Measurements from ENCODE around the gene UBXN2A. TPM values are rescaled to one million over a fixed set of nuclear protein-coding genes. Genes with fewer than 3 reads are reported as not detected.
"Not testable (repeated sequence)": the region's sequence is repeated elsewhere in the genome, so short reads cannot be mapped to it uniquely, and the experiment has no call there.

The UBXN2A gene
- total RNA-seq, 1 donor from 2014 or later, result 20.0 TPM

GRCh38 chr2:24010477-24011249 is 70.4 kb downstream of the UBXN2A start:
- Mint-ChIP-seq H3K4me3 (ENCODE audit: unreplicated experiment) (no peak overlapping the region), H3K27me3 (ENCODE audit: unreplicated experiment) (peaks cover 14% of the 10 kb centered on the region), H3K27ac (ENCODE audit: unreplicated experiment) (no peak overlapping the region), H3K36me3 (ENCODE audit: unreplicated experiment) (no peaks in the 10 kb centered on the region), H3K4me1 (ENCODE audit: low read depth, unreplicated experiment) (no peaks in the 10 kb centered on the region), H3K9me3 (ENCODE audit: unreplicated experiment) (peaks cover 8% of the 10 kb centered on the region)
- no peak for TF ChIP-seq CTCF (IDR thresholded peaks at IDR 0.05; ENCODE audit: partially characterized antibody, unreplicated experiment)
- DNase-seq, result peak; percentile 28

DNA sequence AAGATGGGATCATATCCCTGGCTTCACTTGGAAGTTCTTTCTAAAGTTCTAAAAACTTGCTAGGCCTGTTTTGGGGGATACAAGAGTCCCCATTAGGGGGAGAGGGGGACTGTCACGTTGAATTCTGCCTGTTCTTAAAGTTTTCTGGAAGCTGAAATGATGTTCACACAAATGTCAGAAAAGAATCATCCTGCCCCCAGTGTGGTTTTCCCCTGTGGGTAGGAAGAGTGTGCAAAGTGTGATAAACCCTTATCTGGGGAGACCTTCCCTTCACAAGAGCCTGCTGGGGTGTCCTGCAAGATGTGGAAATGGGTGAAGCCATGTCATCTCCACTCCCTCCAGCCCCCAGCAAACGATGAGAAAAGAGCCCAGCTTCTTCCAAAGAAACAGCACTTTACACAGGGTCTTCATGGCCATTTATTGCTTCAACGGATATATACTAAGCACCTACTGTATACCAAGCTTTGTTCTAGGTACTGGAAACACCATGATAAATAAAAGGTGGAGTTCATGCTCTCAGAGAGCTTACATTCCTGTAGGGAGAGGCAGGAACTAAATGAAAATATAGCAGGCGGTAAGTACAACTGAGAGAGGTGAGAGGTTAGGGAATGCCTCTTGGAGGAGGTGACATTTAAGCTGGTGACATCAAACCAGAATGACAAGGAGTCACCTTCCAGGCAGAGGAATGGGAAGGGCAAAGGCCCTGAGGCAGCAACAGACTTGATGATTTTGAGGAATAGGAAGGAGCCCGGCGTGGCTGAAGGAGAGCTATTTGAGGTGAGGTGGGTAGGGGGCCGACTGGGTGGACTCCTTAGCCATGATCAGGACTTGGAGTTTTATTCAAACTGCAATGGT is 71.2 kb downstream of the UBXN2A start:
- TF ChIP-seq CTCF (IDR thresholded peaks at IDR 0.05; ENCODE audit: partially characterized antibody, unreplicated experiment), result no peak
- Mint-ChIP-seq H3K27me3 (ENCODE audit: unreplicated experiment) (peaks cover 14% of the 10 kb centered on the region), H3K4me3 (ENCODE audit: unreplicated experiment) (no peak overlapping the region), H3K27ac (ENCODE audit: unreplicated experiment) (no peak overlapping the region), H3K36me3 (ENCODE audit: unreplicated experiment) (no peaks in the 10 kb centered on the region), H3K4me1 (ENCODE audit: low read depth, unreplicated experiment) (no peaks in the 10 kb centered on the region), H3K9me3 (ENCODE audit: unreplicated experiment) (peaks cover 8% of the 10 kb centered on the region)
- no peak for DNase-seq

DNA sequence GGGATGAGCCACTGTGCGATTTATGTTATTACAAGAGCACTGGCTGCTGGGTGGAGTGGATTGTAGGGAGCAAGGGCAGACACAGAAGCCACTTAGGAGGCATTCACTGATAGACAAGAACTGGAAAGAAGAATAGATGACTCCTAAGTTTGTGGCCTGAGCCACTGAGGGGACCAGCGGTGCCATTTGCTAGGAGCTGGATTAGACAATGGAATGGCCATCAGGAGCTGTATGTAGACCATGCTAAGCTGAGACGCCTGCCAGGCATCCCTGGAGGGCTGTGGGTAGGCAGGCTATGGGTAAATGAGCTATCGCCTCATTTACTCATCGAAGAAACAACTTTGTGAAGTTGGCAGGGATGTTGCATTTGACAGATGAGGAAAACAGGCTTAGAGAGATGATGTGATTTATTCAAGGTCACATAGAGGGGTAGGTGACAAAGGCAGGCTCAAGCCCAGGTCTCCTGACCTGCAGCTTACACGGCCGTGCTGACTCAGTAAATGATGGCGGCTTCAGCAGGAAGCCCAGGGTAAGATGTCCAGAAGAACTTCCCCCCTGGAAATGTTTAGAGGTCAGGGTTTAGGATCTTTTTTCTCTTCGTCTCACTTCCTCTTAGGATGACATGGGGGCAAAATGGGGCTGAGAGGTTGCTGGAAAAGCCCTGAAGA is 72.4 kb downstream of the UBXN2A start:
- Mint-ChIP-seq H3K27me3 (ENCODE audit: unreplicated experiment) (peaks cover 14% of the 10 kb centered on the region), H3K9me3 (ENCODE audit: unreplicated experiment) (peaks cover 8% of the 10 kb centered on the region), H3K27ac (ENCODE audit: unreplicated experiment) (no peak overlapping the region), H3K36me3 (ENCODE audit: unreplicated experiment) (no peaks in the 10 kb centered on the region), H3K4me1 (ENCODE audit: low read depth, unreplicated experiment) (no peaks in the 10 kb centered on the region), H3K4me3 (ENCODE audit: unreplicated experiment) (no peak overlapping the region)
- DNase-seq, result no peak
- TF ChIP-seq CTCF (IDR thresholded peaks at IDR 0.05; ENCODE audit: partially characterized antibody, unreplicated experiment), result no peak

- H3K27me3 Mint-ChIP-seq (ENCODE audit: unreplicated experiment), result not testable (repeated sequence)
Measured at GRCh38 chr2:24014902-24015301, 74.6 kb downstream of the UBXN2A start.

GRCh38 chr2:24015562-24016375 is 75.5 kb downstream of the UBXN2A start:
- no peak for TF ChIP-seq CTCF (IDR thresholded peaks at IDR 0.05; ENCODE audit: partially characterized antibody, unreplicated experiment)
- Mint-ChIP-seq H3K27me3 (ENCODE audit: unreplicated experiment) (peaks cover 5% of the 10 kb centered on the region), H3K4me3 (ENCODE audit: unreplicated experiment) (no peak overlapping the region), H3K36me3 (ENCODE audit: unreplicated experiment) (no peaks in the 10 kb centered on the region), H3K27ac (ENCODE audit: unreplicated experiment) (no peak overlapping the region), H3K9me3 (ENCODE audit: unreplicated experiment) (peaks cover 8% of the 10 kb centered on the region), H3K4me1 (ENCODE audit: low read depth, unreplicated experiment) (no peaks in the 10 kb centered on the region)
- DNase-seq, result no peak

More at GRCh38 chr2:24014902-24015301, 74.6 kb downstream of the UBXN2A start:
- not testable (repeated sequence) for H3K9me3 Mint-ChIP-seq (ENCODE audit: unreplicated experiment); H3K36me3 Mint-ChIP-seq (ENCODE audit: unreplicated experiment); H3K27ac Mint-ChIP-seq (ENCODE audit: unreplicated experiment); H3K4me1 Mint-ChIP-seq (ENCODE audit: low read depth, unreplicated experiment); H3K4me3 Mint-ChIP-seq (ENCODE audit: unreplicated experiment); DNase-seq
